Activated gamma-delta T cell treated with anti-CD3 and anti-CD28 coated beads, Interleukin-2, amount 50 U/mL, for 16 hours (primary cell): ENCODE data around the gene AANAT.

Experiments used
- DNase-seq: peaks from one replicate; pipeline ENCODE4 v3.0.0-alpha.2; 2020; ENCODE audit warnings: low read depth

The AANAT gene

DNA sequence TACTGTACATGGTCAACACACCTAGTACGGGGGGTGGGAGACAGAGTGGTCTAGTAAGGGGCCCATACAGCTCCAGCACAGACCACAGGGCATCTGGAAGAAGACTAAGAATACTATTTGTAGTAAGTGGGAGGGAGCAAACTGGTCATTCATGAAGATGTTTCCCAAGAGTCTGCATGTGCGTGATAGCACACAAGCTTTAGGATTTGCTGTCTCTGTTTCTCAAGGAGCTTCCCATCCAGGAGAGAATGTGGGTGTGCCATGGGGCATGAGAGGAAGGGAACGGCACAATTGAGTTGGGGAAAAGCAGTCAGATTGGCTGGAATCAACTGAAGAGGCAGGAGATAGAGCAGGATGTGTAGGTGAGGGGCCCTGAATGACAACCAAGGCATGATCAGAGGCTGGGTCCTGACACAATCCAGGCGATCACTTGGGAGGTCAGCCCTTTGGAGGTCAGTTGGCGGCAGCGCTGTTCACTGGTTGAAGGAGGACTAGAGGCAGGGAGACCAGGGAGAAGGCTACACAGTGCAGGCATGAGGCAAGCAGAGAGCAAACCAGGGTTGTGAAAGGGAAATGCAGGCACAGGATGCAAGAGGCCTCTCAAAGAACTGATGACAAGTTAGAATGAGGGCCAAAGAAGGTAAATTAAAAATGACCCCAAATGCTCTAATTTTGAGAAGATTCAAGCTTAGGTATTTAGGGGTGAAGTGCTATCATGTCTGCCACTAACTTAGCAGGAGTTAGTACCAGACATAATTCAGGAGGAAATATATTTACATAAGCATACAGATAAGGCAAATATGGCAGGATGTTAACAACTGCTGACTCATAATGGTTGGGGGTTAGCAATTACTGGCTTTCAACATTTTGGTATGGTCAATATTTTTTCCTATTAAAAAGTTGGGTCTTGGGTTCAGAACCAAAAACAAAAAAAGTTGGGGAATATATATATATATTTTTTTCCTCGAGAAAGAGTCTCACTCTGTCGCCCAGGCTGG lies 24.8 kb upstream of the AANAT start:
- DNase-seq: no peak

DNA sequence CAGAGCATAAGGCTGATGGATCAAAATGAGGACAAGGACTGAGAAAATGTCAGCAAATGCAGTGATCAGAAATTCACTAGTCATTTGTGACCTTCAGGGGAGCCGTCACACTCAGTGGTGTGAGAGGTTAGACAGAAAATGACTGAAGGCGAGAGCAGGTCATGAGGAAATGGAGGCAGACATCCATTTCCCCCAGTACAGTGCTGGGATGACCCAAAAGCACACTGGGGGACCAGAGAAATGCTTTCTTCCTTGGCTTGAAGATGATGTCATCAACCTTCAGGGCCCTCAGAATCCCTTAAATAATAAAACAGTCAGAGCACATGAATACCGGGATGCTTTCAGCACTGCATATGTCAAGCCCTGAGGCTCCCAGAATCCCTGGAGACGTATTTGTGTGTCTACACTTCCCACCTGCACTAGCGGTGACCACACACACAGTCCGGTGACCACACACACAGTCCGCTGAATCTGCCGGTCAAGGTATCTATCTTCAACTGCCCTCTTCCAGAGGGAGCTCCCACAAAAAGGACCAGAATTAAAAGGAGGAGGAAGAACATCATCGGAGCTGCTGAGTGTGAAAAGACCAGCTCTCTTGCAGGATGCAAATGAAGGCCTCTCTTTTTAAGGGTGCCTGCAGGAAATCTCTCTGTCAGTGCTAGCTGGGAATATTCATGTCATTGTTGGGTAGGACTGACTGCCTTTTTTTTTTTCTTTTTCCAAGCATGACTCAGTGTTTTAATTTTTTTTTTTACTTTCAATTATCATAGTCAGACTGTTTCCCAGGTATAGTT lies 22.7 kb upstream of the AANAT start:
- no peak for DNase-seq

DNA sequence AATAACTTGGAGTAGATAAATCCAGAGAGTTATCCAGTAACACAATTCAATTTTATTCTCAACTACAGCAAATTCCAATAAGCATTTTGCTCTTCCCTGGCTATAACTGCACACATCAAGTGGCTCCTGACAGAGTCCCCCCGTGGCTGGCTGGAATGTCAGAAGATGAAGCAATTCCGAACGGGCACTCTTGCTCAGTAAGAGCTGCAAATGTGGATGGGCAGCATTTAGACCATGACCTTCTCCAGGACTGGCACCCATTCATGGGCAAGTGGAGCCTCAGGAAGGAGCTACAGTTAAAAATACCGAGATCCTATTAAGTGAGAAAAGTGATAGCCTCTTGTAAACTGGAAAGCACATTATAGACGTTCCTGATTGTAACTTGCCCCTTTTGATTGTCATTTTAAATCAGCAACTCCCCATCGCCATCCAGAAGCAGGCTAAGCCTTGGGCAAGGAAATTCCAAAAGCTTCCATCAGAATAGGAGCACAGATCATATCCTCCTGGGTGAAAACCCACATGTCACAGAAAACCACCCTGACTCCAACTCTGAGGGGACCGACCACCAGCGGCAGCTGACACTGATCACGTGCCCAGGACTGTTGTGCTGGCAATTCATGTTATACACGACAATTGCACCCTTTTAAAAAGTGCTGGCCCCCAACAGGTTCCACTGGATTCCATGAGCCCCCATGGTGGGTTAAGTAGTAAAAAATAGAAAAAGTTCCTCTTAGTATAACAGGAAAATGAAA lies 21.5 kb upstream of the AANAT start:
- no peak for DNase-seq

DNA sequence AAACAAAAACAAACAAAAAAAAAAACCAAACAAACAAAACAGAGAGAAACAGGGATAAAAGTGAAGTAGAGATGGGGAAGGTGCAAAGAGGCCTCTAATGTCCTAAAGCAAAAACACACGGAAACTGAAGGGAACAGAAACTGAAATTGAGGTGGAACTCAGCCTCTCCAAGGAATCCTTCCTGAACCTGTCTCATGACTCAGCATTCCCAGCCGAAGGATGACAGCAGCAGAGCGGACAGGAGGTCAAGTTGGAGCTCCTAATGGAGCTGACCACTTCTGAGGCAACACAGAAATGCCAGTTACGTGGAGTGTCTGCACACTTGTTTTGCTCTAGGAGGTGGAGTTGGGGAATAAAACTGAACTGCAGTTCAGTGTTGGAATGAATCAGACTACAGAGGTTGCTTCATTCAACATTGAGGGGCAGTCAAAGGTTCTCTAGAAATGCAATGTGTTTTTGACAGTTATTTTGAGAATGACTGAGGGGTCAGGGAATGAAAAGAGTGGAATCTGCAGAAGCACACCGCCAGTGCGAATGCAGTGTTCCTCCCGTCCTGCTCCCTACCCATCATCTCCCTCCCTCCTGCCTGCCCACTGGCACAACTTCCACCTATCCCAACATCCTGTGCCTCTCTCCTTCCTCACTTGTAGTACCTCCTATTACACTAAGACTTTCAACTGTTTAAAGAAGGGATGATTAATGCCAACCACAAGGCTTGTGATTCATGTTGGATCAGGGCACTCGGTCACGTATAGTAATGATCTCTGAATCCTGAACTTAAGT lies 20.8 kb upstream of the AANAT start:
- no peak for DNase-seq

DNA sequence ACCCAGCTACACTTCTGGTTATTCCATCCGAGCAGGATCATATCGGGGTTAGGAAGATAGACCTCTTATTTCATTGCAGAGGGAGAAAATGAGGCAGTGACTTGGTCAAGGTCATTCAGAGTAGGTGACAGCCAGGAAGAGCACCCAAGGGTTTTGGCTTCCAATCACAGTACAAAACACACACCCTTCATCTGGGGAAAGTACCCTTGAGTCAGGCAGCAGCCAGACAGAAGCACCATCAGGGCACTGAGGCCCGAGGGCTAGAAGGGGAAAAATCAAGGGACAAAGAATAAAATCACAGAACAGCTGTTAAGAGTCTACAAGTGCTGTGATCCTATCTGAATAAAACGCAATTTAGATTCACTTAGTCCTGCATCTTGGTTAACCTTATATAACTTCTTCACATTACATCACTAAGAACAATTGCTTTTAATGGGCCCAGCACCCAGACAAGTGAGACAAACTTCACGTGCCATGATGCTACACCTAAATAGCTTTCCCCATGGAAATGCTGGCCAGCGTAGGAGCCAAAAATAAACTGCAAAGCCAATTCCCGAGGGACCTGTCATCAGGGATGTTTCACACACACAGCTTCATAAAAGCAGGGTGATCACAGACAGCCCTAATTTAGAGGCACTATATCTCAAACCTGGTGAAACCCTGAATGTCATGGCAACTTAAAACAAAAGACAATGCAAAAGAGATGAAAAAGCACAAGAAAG lies 19.3 kb upstream of the AANAT start:
- no peak for DNase-seq

DNA sequence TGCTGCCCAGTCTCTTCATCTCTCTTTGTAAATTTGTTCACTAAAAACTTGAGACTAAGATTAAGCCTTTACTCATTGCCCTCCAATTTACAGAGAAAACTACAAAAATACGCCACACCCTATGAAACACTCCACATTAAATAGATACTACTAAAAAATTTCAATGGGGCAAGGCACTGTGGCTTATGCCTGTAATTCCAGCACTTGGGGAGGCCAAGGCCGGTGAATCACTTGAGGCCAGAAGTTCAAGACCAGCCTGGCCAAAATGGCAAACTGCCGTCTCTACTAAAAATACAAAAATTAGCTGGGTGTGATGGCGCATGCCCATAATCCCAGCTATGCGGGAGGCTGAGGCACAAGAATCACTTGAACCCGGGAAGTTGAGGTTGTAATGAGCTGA lies 18.3 kb upstream of the AANAT start:
- no peak for DNase-seq

DNA sequence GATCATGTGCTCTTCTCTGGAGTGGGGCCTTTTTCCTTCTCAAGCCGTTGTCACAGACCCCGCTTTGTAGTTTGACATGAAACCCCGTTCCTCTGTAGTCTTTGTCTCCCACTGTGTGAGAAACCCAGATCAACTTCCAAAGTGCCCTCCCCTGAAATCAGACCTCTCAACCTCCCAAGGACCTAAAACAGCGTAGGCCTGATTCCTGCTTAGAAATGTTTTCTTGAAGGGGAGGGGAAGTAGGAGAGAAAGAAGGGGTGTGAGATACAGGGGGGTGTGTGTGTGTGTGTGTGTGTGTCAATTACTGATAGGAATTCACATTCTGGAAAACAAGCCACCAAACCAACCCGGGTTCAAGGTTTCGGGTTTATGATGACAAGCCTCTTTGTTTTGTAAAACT lies 15.9 kb upstream of the AANAT start:
- no peak for DNase-seq

DNA sequence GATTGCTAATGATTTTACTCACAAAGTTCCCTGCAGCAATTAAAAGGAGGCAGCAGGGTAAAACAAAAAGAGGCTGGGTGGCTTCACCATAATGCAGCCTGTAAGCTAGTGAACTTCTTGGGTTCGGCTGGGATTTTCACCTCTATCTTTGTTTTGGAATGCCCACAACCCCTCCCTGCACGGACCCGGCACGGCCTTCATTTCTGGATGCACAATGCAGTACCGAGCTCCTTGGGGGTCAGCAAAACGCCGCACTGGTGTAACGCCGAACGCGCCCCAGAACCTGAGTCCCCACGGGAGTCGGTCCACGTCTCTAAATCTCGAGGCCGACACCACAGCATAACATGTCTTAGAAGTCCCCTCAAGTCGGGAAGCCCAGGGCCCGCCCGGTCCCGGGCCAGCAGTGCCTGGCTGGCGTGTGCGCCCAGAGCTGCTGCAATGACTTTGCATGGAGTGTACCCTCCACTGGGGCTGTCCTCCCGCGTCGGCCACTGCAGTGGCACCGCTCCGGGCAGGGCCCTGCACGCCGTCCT lies 15.2 kb upstream of the AANAT start:
- no peak for DNase-seq

DNA sequence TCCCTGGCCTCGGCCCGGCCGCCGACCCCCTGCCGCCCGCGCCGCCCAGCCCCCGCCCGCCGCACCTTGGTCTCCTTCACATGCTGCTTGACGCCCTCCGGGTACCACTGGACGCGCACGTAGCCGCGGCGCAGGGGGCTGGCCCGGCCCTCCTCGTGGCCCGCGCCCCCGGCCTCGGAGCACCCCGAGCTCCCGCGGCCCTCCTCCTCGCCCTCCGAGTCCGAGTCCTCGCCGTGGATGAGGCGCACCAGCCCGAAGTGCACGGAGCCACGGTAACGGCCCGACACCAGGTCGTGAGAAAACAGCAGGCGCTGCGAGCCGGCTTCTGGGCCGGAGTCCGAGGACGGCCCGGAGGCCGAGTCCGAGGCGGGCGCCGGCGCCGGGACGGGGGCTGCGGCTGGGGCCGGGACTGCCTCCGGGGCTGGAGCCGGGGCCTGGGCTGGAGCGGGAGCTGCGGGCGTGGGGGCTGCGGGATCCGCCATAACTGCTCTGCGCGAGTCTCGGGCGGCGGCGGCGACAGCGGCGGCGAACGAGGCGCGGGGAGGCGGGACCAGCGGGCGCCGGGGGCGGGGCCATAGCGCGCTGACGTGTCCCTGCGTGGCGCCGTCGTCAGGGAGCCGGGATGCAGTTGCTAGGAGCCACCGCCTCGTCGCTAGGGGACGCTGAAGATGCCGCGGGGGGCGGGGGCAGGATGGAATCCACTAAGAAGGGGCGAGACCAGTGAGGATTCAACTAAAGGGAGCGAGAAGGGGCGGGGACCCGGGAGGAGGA lies 14.6 kb upstream of the AANAT start, which contains the start of gene UBE2O:
Gene UBE2O, minus strand, starts transcription at position 493 of the 771 bp plus-strand sequence. Its CDS starts 11 bp downstream, at position 482.
- DNase-seq: peak; percentile 84

DNA sequence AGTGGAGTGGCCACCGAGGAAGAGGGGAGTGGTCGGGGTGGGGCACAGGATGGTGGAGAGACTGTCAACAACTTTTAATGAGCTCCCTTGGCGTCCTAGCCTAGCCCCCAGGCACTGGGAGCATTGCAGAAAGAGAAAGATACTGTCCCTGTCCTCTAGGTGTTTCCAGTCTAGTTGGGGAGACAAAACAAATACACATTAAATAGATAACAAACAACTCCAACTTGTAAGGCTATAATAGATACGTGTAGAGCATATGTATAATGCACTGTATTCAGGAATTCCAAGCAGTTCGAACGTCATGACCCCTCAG lies 14.0 kb upstream of the AANAT start:
- no peak for DNase-seq

DNA sequence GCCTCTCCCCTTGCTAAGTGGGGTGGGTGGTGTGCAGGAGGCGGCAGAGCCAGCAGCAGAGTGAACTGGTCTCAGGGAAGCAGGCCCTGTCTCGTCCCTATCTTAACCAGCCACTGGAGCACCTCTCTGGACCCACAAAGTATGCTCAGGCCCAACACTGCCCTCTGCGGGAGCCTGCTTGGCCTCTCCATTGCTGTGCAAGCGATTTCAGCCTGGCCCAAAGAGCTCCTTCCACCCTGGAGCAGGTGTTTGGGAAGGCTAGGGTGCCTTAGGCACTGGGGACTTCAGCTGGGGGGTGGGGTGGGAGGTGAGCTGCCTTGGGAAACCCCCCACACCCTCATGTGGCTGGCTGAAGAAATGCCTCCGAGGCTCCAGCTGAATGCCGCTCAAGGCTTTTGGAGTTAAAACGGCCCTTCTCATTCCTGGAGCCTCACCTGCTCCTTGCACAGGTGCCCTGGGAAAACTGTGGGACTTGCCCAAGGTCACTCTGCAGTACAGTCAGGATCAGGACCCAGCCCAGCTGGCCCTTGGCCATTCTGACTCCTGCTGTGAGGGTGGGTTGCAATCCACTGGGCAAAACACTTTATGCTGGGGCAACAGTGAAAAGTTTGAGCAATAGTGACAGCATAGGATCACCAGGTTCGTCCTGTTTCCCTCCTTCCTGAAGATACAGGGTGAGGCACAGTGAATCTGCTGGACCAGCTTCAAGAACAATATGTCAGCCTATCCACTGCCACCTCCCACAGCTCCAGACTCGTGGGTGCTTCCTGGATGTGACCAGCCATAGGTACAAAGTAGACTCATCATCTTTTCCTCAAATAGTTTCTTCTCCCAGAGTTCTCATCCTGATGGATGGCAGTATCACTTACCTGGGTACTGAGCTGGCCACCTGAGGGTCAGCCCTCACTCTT lies 8.6 kb upstream of the AANAT start:
- no peak for DNase-seq

DNA sequence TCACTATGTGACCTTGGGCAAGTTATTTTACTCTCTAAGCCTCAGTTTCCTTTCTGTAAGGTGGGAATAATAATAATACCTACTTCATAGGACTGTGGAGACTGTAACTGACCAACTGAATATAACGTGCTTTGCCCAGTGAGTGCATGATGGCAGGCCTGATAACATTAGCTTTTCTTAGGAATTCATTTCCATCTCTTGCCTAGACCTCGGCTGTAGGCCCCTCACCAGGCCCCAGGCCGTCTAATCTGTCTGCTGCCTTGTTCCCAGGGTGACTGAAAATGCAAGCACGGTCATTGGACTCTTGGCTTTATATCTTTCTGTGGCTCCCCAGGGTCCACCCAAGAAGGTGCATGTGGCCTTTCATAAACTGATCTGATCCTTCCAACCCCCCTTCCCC lies 7.7 kb upstream of the AANAT start:
- DNase-seq: no peak

DNA sequence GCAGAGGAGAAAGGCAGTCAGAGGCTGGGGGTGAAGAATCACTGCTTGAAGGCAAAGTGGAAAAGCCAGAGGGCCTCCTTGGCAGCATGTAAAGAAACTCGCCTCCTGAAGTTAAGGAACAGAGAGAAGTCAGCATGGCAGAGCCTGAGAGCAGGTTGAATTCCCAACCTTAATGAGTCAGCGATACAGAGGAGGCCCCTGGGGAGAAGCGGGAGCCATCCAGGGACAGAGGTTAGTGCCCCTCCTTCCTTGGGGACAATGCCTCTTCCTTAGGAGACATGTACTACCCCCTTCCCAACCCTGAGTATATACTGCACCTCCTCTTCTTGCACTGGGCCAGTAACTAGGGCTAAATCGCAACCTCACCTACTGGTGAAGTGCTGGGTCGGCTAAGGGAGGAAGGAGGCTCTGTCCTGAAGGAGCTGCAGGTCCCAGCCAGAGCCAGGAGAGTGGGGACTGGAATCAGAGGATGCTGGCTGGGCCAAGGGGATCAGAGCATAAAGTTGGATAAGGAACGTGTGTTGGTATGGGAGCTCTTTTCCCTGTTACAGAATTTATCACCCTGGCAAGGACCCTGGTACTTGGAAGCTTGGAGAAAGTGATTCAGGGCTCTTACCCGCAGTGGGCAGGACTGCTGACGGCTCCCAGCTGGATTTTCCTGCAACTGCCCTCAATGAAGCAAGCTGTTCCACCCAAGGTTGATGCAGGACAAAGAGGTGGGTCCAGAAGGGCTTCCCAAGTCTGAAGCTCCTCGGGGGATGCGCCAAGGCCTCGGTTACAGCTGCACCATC lies 5.4 kb upstream of the AANAT start:
- DNase-seq: no peak

DNA sequence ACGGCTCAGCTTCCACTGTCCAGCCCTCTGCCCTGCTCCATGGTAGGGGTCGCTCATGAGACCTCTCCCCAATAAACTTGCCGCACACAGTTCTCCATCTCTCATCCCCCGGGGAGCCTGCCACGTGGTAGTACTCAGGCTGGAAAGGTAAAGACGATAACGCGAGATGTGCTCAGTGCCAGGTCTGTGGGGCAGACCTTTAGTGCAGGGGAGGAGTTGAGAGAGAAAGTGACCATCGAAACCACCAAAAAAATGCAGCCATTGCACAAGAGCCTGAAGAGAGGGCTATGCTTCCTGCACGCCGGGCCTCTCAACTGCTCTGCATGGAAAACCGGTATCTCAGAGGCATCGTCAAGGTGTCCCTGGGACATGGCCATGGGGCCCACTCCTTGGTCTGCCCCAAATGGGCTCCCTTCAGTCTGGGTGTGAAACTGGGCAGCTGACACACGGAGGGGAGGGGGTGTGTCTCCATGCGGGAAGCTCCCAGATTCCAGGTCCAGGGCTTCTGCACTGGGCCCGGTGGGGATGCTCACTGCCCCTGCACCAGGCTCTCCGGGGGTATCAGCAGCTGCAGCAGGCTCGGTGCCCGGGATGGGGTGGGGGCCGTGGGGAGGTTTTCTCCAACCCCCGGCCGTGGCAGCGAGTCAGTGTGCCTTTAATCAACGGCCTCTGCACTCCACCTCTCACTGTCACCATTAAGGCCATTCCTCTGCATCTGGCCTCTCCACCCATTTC lies 4.7 kb upstream of the AANAT start:
- DNase-seq: no peak

DNA sequence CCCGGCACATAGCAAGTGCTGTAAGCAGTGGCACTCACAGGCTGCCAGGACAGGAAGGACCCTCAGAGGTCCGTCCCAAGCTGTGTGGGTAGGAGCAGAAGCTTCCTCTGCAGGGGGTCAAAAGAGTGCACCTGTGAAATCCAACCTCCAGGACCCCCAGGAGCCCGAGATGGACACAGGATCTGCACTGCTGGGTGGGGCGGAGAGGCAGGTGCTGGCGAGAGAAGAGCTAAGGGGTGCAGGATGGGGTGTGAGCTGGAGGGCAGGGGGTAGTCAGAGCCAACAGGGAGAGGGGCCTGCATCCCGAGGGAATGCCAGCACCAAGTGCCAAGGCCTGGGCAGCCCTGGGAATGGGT lies 650 bp upstream of the AANAT start:
- DNase-seq: no peak

DNA sequence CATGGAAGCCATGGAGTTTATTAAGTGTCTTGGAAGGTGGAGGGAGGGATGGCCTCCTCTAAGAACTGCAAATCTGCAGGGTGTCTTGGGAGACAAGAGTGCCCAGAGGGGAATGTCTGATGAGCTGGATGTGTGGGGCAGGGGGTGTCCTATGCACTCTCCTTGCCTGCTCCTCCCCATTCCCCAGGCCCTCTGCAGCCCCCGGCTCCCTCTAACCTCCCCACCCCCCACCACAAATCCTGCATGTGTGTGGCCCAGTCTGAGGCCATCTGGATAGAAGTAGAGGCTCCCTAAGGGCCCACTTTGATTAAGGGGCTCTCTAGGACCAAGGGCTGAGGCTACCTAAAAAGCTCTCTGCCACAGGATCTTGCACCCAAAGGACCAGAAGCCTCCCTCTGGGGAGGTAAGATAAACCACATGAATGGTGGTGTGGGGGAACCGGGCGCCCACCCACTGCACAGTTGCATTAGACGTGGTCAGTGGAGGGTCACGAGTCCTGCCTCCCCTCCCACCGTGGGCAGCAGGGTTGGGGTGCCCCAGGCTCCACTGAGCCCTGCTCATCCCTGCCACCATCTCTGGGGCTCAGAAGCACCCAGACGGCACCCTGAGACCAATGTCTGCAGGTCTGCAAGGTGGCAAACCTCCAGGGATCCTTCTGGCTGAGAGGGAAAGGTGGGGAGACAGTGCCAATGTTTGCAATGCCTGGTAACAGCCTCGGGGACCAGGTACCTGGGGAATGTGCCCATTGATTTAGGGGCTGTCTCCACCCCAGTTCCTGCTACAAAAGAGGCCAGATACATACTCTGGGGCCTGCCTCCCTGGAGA lies 618 bp downstream of the AANAT start:
- no peak for DNase-seq

DNA sequence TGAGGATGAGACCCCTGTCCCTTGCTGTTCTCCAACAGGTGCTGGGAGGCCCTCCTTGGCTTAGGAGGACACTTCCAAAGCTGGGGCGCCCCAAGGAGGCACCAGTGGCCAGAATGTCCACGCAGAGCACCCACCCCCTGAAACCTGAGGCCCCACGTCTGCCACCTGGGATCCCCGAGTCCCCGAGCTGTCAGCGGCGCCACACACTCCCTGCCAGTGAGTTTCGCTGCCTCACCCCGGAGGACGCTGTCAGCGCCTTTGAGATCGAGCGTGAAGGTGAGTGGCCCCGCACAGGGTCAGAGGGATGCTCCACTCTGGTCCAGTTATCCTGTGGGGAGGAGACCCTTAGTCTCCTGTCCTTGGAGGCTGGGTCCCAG lies 1.2 kb downstream of the AANAT start:
- DNase-seq: no peak
